ENCODE results near the gene VPS13A.

The VPS13A gene

GRCh38 chr9:77163884-77164283 lies 13.4 kb upstream of the VPS13A start:
- TF ChIP-seq NFIC (IDR thresholded peaks at IDR 0.05) (no peak), EP300 (IDR thresholded peaks at IDR 0.05; ENCODE audit: borderline replicate concordance) (no peak), CREB1 (IDR thresholded peaks at IDR 0.05; ENCODE audit: low read depth) (no peak), TCF12 (IDR thresholded peaks at IDR 0.05; ENCODE audit: low read depth) (no peak), ZBTB7A (IDR thresholded peaks at IDR 0.05; ENCODE audit: low read depth) (no peak), CEBPB (IDR thresholded peaks at IDR 0.05) (no peak), FOXM1 (IDR thresholded peaks at IDR 0.05; ENCODE audit: borderline replicate concordance, low read depth) (no peak), TAF1 (IDR thresholded peaks at IDR 0.05; ENCODE audit: low read depth) (no peak), EGR1 (IDR thresholded peaks at IDR 0.05) (no peak), TEAD4 (IDR thresholded peaks at IDR 0.05) (no peak), USF1 (IDR thresholded peaks at IDR 0.05) (no peak), YY1 (IDR thresholded peaks at IDR 0.05; ENCODE audit: low read depth) (no peak), RAD21 (IDR thresholded peaks at IDR 0.05; ENCODE audit: low read depth) (no peak), MAX (IDR thresholded peaks at IDR 0.05) (no peak), REST (IDR thresholded peaks at IDR 0.05; ENCODE audit: low read depth) (no peak)

- TF ChIP-seq USF1 (IDR thresholded peaks at IDR 0.05) (no peak), FOXM1 (IDR thresholded peaks at IDR 0.05; ENCODE audit: borderline replicate concordance, low read depth) (no peak), EGR1 (IDR thresholded peaks at IDR 0.05) (no peak), MAX (IDR thresholded peaks at IDR 0.05) (no peak), NFIC (IDR thresholded peaks at IDR 0.05) (no peak), YY1 (IDR thresholded peaks at IDR 0.05; ENCODE audit: low read depth) (no peak), ZBTB7A (IDR thresholded peaks at IDR 0.05; ENCODE audit: low read depth) (no peak), EP300 (IDR thresholded peaks at IDR 0.05; ENCODE audit: borderline replicate concordance) (no peak), CEBPB (IDR thresholded peaks at IDR 0.05) (no peak), TCF12 (IDR thresholded peaks at IDR 0.05; ENCODE audit: low read depth) (no peak), REST (IDR thresholded peaks at IDR 0.05; ENCODE audit: low read depth) (no peak), RAD21 (IDR thresholded peaks at IDR 0.05; ENCODE audit: low read depth) (no peak), TEAD4 (IDR thresholded peaks at IDR 0.05) (no peak), TAF1 (IDR thresholded peaks at IDR 0.05; ENCODE audit: low read depth) (no peak), CREB1 (IDR thresholded peaks at IDR 0.05; ENCODE audit: low read depth) (no peak)
These were observed 11.1 kb upstream of the VPS13A start for GRCh38 chr9:77166193-77166592.

- TF ChIP-seq EGR1 (IDR thresholded peaks at IDR 0.05) (no peak), CEBPB (IDR thresholded peaks at IDR 0.05) (no peak), FOXM1 (IDR thresholded peaks at IDR 0.05; ENCODE audit: borderline replicate concordance, low read depth) (no peak), TAF1 (IDR thresholded peaks at IDR 0.05; ENCODE audit: low read depth) (no peak), REST (IDR thresholded peaks at IDR 0.05; ENCODE audit: low read depth) (no peak), EP300 (IDR thresholded peaks at IDR 0.05; ENCODE audit: borderline replicate concordance) (no peak), NFIC (IDR thresholded peaks at IDR 0.05) (no peak), CREB1 (IDR thresholded peaks at IDR 0.05; ENCODE audit: low read depth) (no peak), MAX (IDR thresholded peaks at IDR 0.05) (no peak), TEAD4 (IDR thresholded peaks at IDR 0.05) (no peak), YY1 (IDR thresholded peaks at IDR 0.05; ENCODE audit: low read depth) (no peak), TCF12 (IDR thresholded peaks at IDR 0.05; ENCODE audit: low read depth) (no peak), USF1 (IDR thresholded peaks at IDR 0.05) (no peak), ZBTB7A (IDR thresholded peaks at IDR 0.05; ENCODE audit: low read depth) (no peak), RAD21 (IDR thresholded peaks at IDR 0.05; ENCODE audit: low read depth) (no peak)
These were observed 6.2 kb upstream of the VPS13A start for GRCh38 chr9:77170991-77171699.
